ENCODE data around the gene ALDH18A1. TPM values are rescaled to one million over a fixed set of nuclear protein-coding genes. Genes with fewer than 3 reads are reported as not detected.

Gene ALDH18A1
- total RNA-seq, 1 experiment from 2014 or later = 85.1 TPM

- no peaks in the 10 kb centered on the region for H3K9me3 ChIP-seq (replicated peaks)
- no peak overlapping the region for H3K27ac ChIP-seq
- no peaks in the 10 kb centered on the region for H3K36me3 ChIP-seq
- H3K4me3 ChIP-seq = no peak overlapping the region
- DNase-seq = no peak
- no peaks in the 10 kb centered on the region for H3K27me3 ChIP-seq
- no peaks in the 10 kb centered on the region for H3K4me1 ChIP-seq
Measured at GRCh38 chr10:95578619-95579018, 77.9 kb downstream of the ALDH18A1 start.

- H3K4me3 ChIP-seq = no peak overlapping the region
- no peaks in the 10 kb centered on the region for H3K4me1 ChIP-seq
- H3K9me3 ChIP-seq (replicated peaks) = no peaks in the 10 kb centered on the region
- no peak overlapping the region for H3K27ac ChIP-seq
- H3K27me3 ChIP-seq = no peaks in the 10 kb centered on the region
- H3K36me3 ChIP-seq = no peaks in the 10 kb centered on the region
- no peak for DNase-seq
Measured at GRCh38 chr10:95574649-95575365, 81.7 kb downstream of the ALDH18A1 start.

- Histone ChIP-seq H3K9me3 (replicated peaks) (no peaks in the 10 kb centered on the region), H3K4me3 (no peak overlapping the region), H3K4me1 (no peaks in the 10 kb centered on the region), H3K27ac (no peak overlapping the region), H3K27me3 (no peaks in the 10 kb centered on the region), H3K36me3 (no peaks in the 10 kb centered on the region)
- DNase-seq = no peak
Measured at GRCh38 chr10:95573964-95574604, 82.4 kb downstream of the ALDH18A1 start.

GRCh38 chr10:95573527-95573926 lies 83.0 kb downstream of the ALDH18A1 start:
- no peak overlapping the region for H3K4me3 ChIP-seq
- no peak for DNase-seq
- H3K9me3 ChIP-seq (replicated peaks) = no peaks in the 10 kb centered on the region
- H3K36me3 ChIP-seq = no peaks in the 10 kb centered on the region
- no peak overlapping the region for H3K27ac ChIP-seq
- H3K4me1 ChIP-seq = no peaks in the 10 kb centered on the region
- no peaks in the 10 kb centered on the region for H3K27me3 ChIP-seq

GRCh38 chr10:95572131-95572820 lies 84.2 kb downstream of the ALDH18A1 start:
- no peak overlapping the region for H3K27ac ChIP-seq
- H3K36me3 ChIP-seq = no peaks in the 10 kb centered on the region
- no peak overlapping the region for H3K4me3 ChIP-seq
- no peaks in the 10 kb centered on the region for H3K27me3 ChIP-seq
- no peak for DNase-seq
- no peaks in the 10 kb centered on the region for H3K9me3 ChIP-seq (replicated peaks)
- H3K4me1 ChIP-seq = no peaks in the 10 kb centered on the region

- DNase-seq = no peak
- Histone ChIP-seq H3K27me3 (no peaks in the 10 kb centered on the region), H3K27ac (no peak overlapping the region), H3K4me1 (no peaks in the 10 kb centered on the region), H3K4me3 (no peak overlapping the region), H3K36me3 (no peaks in the 10 kb centered on the region), H3K9me3 (replicated peaks) (no peaks in the 10 kb centered on the region)
Measured at GRCh38 chr10:95571390-95571789, 85.1 kb downstream of the ALDH18A1 start.

GRCh38 chr10:95569368-95569767 lies 87.1 kb downstream of the ALDH18A1 start:
- Histone ChIP-seq H3K4me3 (no peak overlapping the region), H3K27ac (no peak overlapping the region), H3K4me1 (no peaks in the 10 kb centered on the region), H3K9me3 (replicated peaks) (no peaks in the 10 kb centered on the region), H3K27me3 (no peaks in the 10 kb centered on the region), H3K36me3 (no peaks in the 10 kb centered on the region)
- no peak for DNase-seq

- Histone ChIP-seq H3K4me3 (no peak overlapping the region), H3K36me3 (no peaks in the 10 kb centered on the region), H3K4me1 (no peaks in the 10 kb centered on the region), H3K9me3 (replicated peaks) (no peaks in the 10 kb centered on the region), H3K27me3 (no peaks in the 10 kb centered on the region), H3K27ac (no peak overlapping the region)
- no peak for DNase-seq
Measured at GRCh38 chr10:95567903-95568630, 88.4 kb downstream of the ALDH18A1 start.

GRCh38 chr10:95566136-95566535 lies 90.4 kb downstream of the ALDH18A1 start:
- no peak overlapping the region for H3K4me3 ChIP-seq
- DNase-seq = no peak
- H3K27ac ChIP-seq = no peak overlapping the region
- no peaks in the 10 kb centered on the region for H3K36me3 ChIP-seq
- H3K27me3 ChIP-seq = no peaks in the 10 kb centered on the region
- no peaks in the 10 kb centered on the region for H3K4me1 ChIP-seq
- H3K9me3 ChIP-seq (replicated peaks) = no peaks in the 10 kb centered on the region

- DNase-seq = no peak
- Histone ChIP-seq H3K4me3 (no peak overlapping the region), H3K4me1 (no peaks in the 10 kb centered on the region), H3K36me3 (no peaks in the 10 kb centered on the region), H3K9me3 (replicated peaks) (no peaks in the 10 kb centered on the region), H3K27me3 (no peaks in the 10 kb centered on the region), H3K27ac (no peak overlapping the region)
Measured at GRCh38 chr10:95565336-95565735, 91.2 kb downstream of the ALDH18A1 start.

GRCh38 chr10:95564291-95564690 lies 92.2 kb downstream of the ALDH18A1 start:
- no peaks in the 10 kb centered on the region for H3K27me3 ChIP-seq
- H3K4me1 ChIP-seq = no peaks in the 10 kb centered on the region
- H3K36me3 ChIP-seq = no peaks in the 10 kb centered on the region
- DNase-seq = no peak
- H3K4me3 ChIP-seq = no peak overlapping the region
- no peaks in the 10 kb centered on the region for H3K9me3 ChIP-seq (replicated peaks)
- H3K27ac ChIP-seq = no peak overlapping the region

GRCh38 chr10:95562341-95562965 lies 94.1 kb downstream of the ALDH18A1 start:
- Histone ChIP-seq H3K27me3 (no peaks in the 10 kb centered on the region), H3K9me3 (replicated peaks) (no peaks in the 10 kb centered on the region), H3K36me3 (no peaks in the 10 kb centered on the region), H3K4me3 (no peak overlapping the region), H3K27ac (no peak overlapping the region), H3K4me1 (no peaks in the 10 kb centered on the region)
- DNase-seq = no peak

GRCh38 chr10:95561864-95562177 lies 94.7 kb downstream of the ALDH18A1 start:
- peak overlapping the region; percentile 85 for H3K4me3 ChIP-seq
- H3K27ac ChIP-seq = no peak overlapping the region
- no peak for DNase-seq
- H3K36me3 ChIP-seq = no peaks in the 10 kb centered on the region
- no peaks in the 10 kb centered on the region for H3K9me3 ChIP-seq (replicated peaks)
- no peaks in the 10 kb centered on the region for H3K4me1 ChIP-seq
- H3K27me3 ChIP-seq = no peaks in the 10 kb centered on the region

- peak; percentile 93 to 95 for DNase-seq
- no peaks in the 10 kb centered on the region for H3K36me3 ChIP-seq
- H3K27ac ChIP-seq = peak within 1 kb of the TSS; percentile 39; the same call in 1 of the 2 replicates
- H3K4me3 ChIP-seq = peak within 1 kb of the TSS; percentile 85
- no peaks in the 10 kb centered on the region for H3K27me3 ChIP-seq
- H3K9me3 ChIP-seq (replicated peaks) = no peaks in the 10 kb centered on the region
- H3K4me1 ChIP-seq = no peaks in the 10 kb centered on the region
Measured at GRCh38 chr10:95561177-95561863, 95.2 kb downstream of the ALDH18A1 start, which contains the start of gene SORBS1. Gene SORBS1 (minus strand): TSS chr10:95561371. CDS start chr10:95441135, 120,236 bp downstream.
